ENCODE measurements around the gene SEMA4A. TPM values are rescaled to one million over a fixed set of nuclear protein-coding genes. Genes with fewer than 3 reads are reported as not detected.

The SEMA4A gene
- total and polyA plus RNA-seq, 9 of the 15 experiments (the other 6 are each of a cell fraction or from before 2014, with no cell fraction given), result 0.04 to 1.7 (median 0.45) TPM

- FAIRE-seq (no peak), ATAC-seq (no peak), DNase-seq (ENCODE audit: extremely low read depth in 1 of 4, low spot score in 3 of 4) (peak in 1 of 4 experiments; percentile 4)
- in situ Hi-C loops (cut with MboI), result no loop called here
- intact Hi-C loops (cut with micrococcal nuclease), result no loop called here
- Histone ChIP-seq H4K20me1 (replicated peaks; ENCODE audit: control insufficient read depth, insufficient read depth, low read length) (peaks cover 4% of the 10 kb centered on the region; the same call in 1 of the 2 replicates), H3K27me3 (ENCODE audit: control insufficient read depth in 2 of 2, insufficient read depth in 2 of 2, low read length in 2 of 2) (no peaks in the 10 kb centered on the region), H3K9me3 (replicated peaks; ENCODE audit: control insufficient read depth, insufficient read depth, low read depth, low read length) (no peaks in the 10 kb centered on the region), H3K9me1 (ENCODE audit: control insufficient read depth, insufficient read depth, low read length) (no peaks in the 10 kb centered on the region), H2AFZ (ENCODE audit: low read depth, low read length) (no peak overlapping the region), H3K79me2 (ENCODE audit: control insufficient read depth, insufficient read depth, low read length) (peaks cover 49% of the 10 kb centered on the region), H3K9ac (ENCODE audit: insufficient read depth in 1 of 2, low read depth in 2 of 2, low read length in 2 of 2) (no peak overlapping the region), H3K4me2 (ENCODE audit: insufficient read depth, low read length) (no peak overlapping the region), H3K36me3 (ENCODE audit: control insufficient read depth, insufficient read depth, low read length) (peaks cover 58% of the 10 kb centered on the region), H3K4me3 (no peak overlapping the region), H3K27ac (ENCODE audit: extremely low read depth, low read depth, low read length) (no peak overlapping the region), H3K4me1 (replicated peaks in 1 of 2; ENCODE audit: control insufficient read depth in 2 of 2, insufficient read depth in 2 of 2, low read length in 2 of 2) (peaks cover 5 to 6% of the 10 kb centered on the region in 2 experiments; a peak in 4 of 5 replicates)
- POLR2A ChIA-PET, result interaction anchor here (0.9 to 9.2 kb wide), 3 partner anchors 12 to 44 kb away, joined by 3 to 62 read pairs (median 21); partner anchors contain the start of gene PMF1
- BruUV-seq (replicated peaks), result no TSS peak
- CTCF ChIA-PET (ENCODE audit: low intra/inter-chr PET ratio), result no interaction called here
- WGBS (ENCODE audit: insufficient coverage, low coverage, missing lambda C conversion rate), result 40% methylated on average over 5 of the region's 5 CpGs
- TF ChIP-seq UBTF (IDR thresholded peaks at IDR 0.05; ENCODE audit: borderline replicate concordance in 1 of 2, low read depth in 2 of 2, low read length in 2 of 2) (no peak), MCM7 (IDR thresholded peaks at IDR 0.05) (no peak), DEAF1 (CRISPR knock-in tag; IDR thresholded peaks at IDR 0.05) (no peak), ZNF699 (CRISPR knock-in tag; IDR thresholded peaks at IDR 0.05; ENCODE audit: insufficient replicate concordance) (no peak), ARID1B (IDR thresholded peaks at IDR 0.05) (no peak), ZNF217 (CRISPR knock-in tag; IDR thresholded peaks at IDR 0.05) (no peak), ZNF57 (CRISPR knock-in tag; IDR thresholded peaks at IDR 0.05) (no peak), RBM34 (IDR thresholded peaks at IDR 0.05; ENCODE audit: borderline replicate concordance, insufficient read depth, low read length) (no peak), KDM1A (IDR thresholded peaks at IDR 0.05) (no peak), XRCC3 (IDR thresholded peaks at IDR 0.05) (no peak), MED1 (CRISPR knock-in tag; IDR thresholded peaks at IDR 0.05; ENCODE audit: borderline replicate concordance) (no peak), ZNF41 (CRISPR knock-in tag; conservative IDR thresholded peaks at IDR 0.05) (no peak), NR2F6 (CRISPR knock-in tag; IDR thresholded peaks at IDR 0.05) (no peak)
- TF ChIP-seq, protein P1, sequence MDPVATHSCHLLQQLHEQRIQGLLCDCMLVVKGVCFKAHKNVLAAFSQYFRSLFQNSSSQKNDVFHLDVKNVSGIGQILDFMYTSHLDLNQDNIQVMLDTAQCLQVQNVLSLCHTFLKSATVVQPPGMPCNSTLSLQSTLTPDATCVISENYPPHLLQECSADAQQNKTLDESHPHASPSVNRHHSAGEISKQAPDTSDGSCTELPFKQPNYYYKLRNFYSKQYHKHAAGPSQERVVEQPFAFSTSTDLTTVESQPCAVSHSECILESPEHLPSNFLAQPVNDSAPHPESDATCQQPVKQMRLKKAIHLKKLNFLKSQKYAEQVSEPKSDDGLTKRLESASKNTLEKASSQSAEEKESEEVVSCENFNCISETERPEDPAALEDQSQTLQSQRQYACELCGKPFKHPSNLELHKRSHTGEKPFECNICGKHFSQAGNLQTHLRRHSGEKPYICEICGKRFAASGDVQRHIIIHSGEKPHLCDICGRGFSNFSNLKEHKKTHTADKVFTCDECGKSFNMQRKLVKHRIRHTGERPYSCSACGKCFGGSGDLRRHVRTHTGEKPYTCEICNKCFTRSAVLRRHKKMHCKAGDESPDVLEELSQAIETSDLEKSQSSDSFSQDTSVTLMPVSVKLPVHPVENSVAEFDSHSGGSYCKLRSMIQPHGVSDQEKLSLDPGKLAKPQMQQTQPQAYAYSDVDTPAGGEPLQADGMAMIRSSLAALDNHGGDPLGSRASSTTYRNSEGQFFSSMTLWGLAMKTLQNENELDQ (CRISPR knock-in tag; IDR thresholded peaks at IDR 0.05; ENCODE audit: borderline replicate concordance), result no peak
- TF ChIP-seq, protein P2, sequence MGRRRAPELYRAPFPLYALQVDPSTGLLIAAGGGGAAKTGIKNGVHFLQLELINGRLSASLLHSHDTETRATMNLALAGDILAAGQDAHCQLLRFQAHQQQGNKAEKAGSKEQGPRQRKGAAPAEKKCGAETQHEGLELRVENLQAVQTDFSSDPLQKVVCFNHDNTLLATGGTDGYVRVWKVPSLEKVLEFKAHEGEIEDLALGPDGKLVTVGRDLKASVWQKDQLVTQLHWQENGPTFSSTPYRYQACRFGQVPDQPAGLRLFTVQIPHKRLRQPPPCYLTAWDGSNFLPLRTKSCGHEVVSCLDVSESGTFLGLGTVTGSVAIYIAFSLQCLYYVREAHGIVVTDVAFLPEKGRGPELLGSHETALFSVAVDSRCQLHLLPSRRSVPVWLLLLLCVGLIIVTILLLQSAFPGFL (CRISPR knock-in tag; IDR thresholded peaks at IDR 0.05), result no peak
These were observed 45.5 kb downstream of the SEMA4A start for GRCh38 chr1:156198831-156199349.
